Measurements from ENCODE around the gene PLA2G4B. TPM values are rescaled to one million over a fixed set of nuclear protein-coding genes. Genes with fewer than 3 reads are reported as not detected.

PLA2G4B gene
- total RNA-seq, 1 donor from 2014 or later, result 1.2 TPM

- H3K4me3 ChIP-seq (ENCODE audit: low read depth, low read length), result no peak overlapping the region
- no peak for DNase-seq (ENCODE audit: low read depth)
- no peak for TF ChIP-seq CTCF (conservative IDR thresholded peaks at IDR 0.05; ENCODE audit: low read depth, low read length)
Observed at GRCh38 chr15:41868321-41868720, 29.7 kb downstream of the PLA2G4B start.

- no peak for TF ChIP-seq CTCF (conservative IDR thresholded peaks at IDR 0.05; ENCODE audit: low read depth, low read length)
- H3K4me3 ChIP-seq (ENCODE audit: low read depth, low read length), result no peak overlapping the region
- no peak for DNase-seq (ENCODE audit: low read depth)
Observed at GRCh38 chr15:41869770-41870688, 31.4 kb downstream of the PLA2G4B start.

GRCh38 chr15:41870689-41871081 lies 32.0 kb downstream of the PLA2G4B start:
- H3K4me3 ChIP-seq (ENCODE audit: low read depth, low read length), result no peak overlapping the region
- no peak for TF ChIP-seq CTCF (conservative IDR thresholded peaks at IDR 0.05; ENCODE audit: low read depth, low read length)
- DNase-seq (ENCODE audit: low read depth), result no peak

GRCh38 chr15:41871175-41871905 lies 32.7 kb downstream of the PLA2G4B start:
- DNase-seq (ENCODE audit: low read depth), result no peak
- TF ChIP-seq CTCF (conservative IDR thresholded peaks at IDR 0.05; ENCODE audit: low read depth, low read length), result no peak

GRCh38 chr15:41872166-41872747 lies 33.6 kb downstream of the PLA2G4B start:
- DNase-seq (ENCODE audit: low read depth), result no peak
- H3K4me3 ChIP-seq (ENCODE audit: low read depth, low read length), result no peak overlapping the region
- TF ChIP-seq CTCF (conservative IDR thresholded peaks at IDR 0.05; ENCODE audit: low read depth, low read length), result no peak

More at GRCh38 chr15:41871175-41871905, 32.7 kb downstream of the PLA2G4B start:
- H3K4me3 ChIP-seq (ENCODE audit: low read depth, low read length), result no peak overlapping the region

- DNase-seq (ENCODE audit: low read depth), result no peak
Observed at GRCh38 chr15:41873711-41874110, 35.1 kb downstream of the PLA2G4B start.

More at GRCh38 chr15:41873711-41874110, 35.1 kb downstream of the PLA2G4B start:
- H3K4me3 ChIP-seq (ENCODE audit: low read depth, low read length), result no peak overlapping the region
- TF ChIP-seq CTCF (conservative IDR thresholded peaks at IDR 0.05; ENCODE audit: low read depth, low read length), result no peak
